ENCODE measurements around the gene PKN1. TPM values are rescaled to one million over a fixed set of nuclear protein-coding genes. Genes with fewer than 3 reads are reported as not detected.

Gene PKN1
- total RNA-seq, 1 experiment from 2014 or later, result 257 TPM

DNA sequence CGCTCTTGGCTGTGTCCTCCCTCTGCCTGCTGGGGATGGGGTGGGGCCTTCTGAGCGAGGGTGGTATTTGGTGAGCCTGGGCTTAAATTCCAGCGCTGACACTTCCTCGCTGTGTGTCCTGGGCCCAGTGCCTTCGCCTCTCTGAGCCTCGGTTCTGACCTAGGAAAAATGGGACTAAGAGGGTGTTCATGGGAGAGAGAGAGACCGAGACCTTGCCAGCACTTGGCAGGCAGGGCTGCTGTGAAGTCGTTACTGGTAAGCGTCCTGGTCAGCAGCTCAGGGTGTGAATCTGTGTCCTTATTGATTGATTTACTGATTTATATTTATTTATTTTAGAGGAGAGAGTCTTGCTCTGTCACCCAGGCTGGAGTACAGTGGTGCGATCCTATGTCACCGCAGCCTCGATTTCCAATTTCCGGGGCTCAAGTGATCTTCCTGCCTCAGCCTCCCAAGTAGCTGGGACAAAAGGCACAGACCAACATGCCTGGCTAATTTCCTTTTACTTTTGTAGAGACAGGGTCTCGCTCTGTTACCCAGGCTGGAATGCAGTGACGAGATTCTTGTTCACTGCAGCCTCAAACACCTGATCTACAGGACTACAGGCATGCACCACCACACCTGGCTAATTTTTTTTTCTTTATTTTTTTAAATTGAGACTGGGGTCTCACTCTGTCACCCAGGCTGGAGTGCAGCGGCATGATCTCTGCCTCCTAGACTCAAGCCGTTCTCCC lies 2.4 kb downstream of the PKN1 start:
- BruUV-seq (replicated peaks), result no TSS peak
- H3K9me2 ChIP-seq (ENCODE audit: insufficient read depth), result no peaks in the 10 kb centered on the region
- intact Hi-C loops (cut with micrococcal nuclease; ENCODE audit: unreplicated experiment), result loop anchor here (1.0 to 10.0 kb wide), 2 partner anchors 16 to 59 kb away; partner anchors contain the start of genes DDX39A and GIPC1
- H3K27me3 ChIP-seq (ENCODE audit: insufficient read depth, low read depth), result no peaks in the 10 kb centered on the region; the same call in 1 of the 2 replicates
- ChIA-PET POLR2A (ENCODE audit: unreplicated experiment) (interaction anchor here (0.6 to 0.9 kb wide), 4 partner anchors 29 to 1641 kb away, joined by 3 to 5 read pairs (median 4); partner anchors contain the start of gene ASF1B), CTCF (interaction anchor here (0.6 kb wide), 1 partner anchor 581 kb away, joined by 4 read pairs; no protein-coding TSS in a partner anchor)
- H3F3A ChIP-seq (ENCODE audit: insufficient read depth, low read depth), result peaks cover 33% of the 10 kb centered on the region
- H3K27ac ChIP-seq, result peak overlapping the region; percentile 51
- TF ChIP-seq, protein P1, sequence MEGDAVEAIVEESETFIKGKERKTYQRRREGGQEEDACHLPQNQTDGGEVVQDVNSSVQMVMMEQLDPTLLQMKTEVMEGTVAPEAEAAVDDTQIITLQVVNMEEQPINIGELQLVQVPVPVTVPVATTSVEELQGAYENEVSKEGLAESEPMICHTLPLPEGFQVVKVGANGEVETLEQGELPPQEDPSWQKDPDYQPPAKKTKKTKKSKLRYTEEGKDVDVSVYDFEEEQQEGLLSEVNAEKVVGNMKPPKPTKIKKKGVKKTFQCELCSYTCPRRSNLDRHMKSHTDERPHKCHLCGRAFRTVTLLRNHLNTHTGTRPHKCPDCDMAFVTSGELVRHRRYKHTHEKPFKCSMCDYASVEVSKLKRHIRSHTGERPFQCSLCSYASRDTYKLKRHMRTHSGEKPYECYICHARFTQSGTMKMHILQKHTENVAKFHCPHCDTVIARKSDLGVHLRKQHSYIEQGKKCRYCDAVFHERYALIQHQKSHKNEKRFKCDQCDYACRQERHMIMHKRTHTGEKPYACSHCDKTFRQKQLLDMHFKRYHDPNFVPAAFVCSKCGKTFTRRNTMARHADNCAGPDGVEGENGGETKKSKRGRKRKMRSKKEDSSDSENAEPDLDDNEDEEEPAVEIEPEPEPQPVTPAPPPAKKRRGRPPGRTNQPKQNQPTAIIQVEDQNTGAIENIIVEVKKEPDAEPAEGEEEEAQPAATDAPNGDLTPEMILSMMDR (conservative IDR thresholded peaks at IDR 0.05), result no peak
- TF ChIP-seq EZH2 (IDR thresholded peaks at IDR 0.05; ENCODE audit: low read depth), result no peak
- H2AFZ ChIP-seq, result no peak overlapping the region
- H3K36me3 ChIP-seq (ENCODE audit: low read depth), result no peaks in the 10 kb centered on the region
- H3K4me2 ChIP-seq, result peak overlapping the region; percentile 95
- peaks cover 66% of the 10 kb centered on the region for H3K79me2 ChIP-seq (ENCODE audit: low read depth)
- no peaks in the 10 kb centered on the region for H3K9me3 ChIP-seq (ENCODE audit: insufficient read depth, low read depth)
- DNase-seq, result no peak
- H4K20me1 ChIP-seq (ENCODE audit: insufficient read depth), result peaks cover 50% of the 10 kb centered on the region
- peaks cover 24% of the 10 kb centered on the region for H3K4me1 ChIP-seq (replicated peaks; ENCODE audit: insufficient read depth)
- peak overlapping the region; percentile 93; the same call in 1 of the 2 replicates for H3K4me3 ChIP-seq

DNA sequence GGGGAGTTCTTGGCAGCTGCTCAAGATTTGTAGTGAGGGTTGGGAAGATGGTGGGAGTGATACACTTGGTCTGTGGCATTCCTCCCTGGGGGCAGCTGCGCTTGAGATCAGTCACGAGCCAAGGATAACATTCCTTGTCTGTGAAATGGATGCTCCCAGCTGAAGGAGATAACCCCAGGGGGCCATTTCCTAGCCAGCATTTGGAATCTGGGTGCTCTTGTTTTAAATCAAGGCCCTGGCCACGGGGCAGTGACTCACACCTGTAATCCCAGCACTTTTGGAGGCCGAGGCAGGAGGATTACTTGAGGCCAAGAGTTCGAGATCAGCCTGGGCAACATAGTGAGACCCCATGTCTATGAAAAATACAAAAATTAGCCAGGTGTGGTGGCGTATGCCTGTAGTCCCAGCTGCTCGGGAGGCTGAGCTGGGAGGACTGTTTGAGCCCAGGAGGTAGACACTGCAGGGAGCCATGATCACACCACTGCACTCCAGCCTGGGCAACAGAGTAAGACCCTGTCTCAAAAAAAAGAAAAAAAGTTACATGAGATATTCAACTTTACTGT lies 4.6 kb downstream of the PKN1 start:
- peaks cover 21% of the 10 kb centered on the region for H3K4me1 ChIP-seq (replicated peaks; ENCODE audit: insufficient read depth)
- no peaks in the 10 kb centered on the region for H3K9me2 ChIP-seq (ENCODE audit: insufficient read depth)
- no peaks in the 10 kb centered on the region for H3K9me3 ChIP-seq (ENCODE audit: insufficient read depth, low read depth)
- no peak overlapping the region for H3K4me2 ChIP-seq
- peaks cover 52% of the 10 kb centered on the region for H4K20me1 ChIP-seq (ENCODE audit: insufficient read depth)
- ChIA-PET CTCF (interaction anchor here (0.7 kb wide), 1 partner anchor 38 kb away, joined by 3 read pairs; the partner anchor contains the start of gene PTGER1), POLR2A (ENCODE audit: unreplicated experiment) (interaction anchor here (0.6 kb wide), 1 partner anchor 28 kb away, joined by 3 read pairs; no protein-coding TSS in a partner anchor)
- peaks cover 22% of the 10 kb centered on the region for H3F3A ChIP-seq (ENCODE audit: insufficient read depth, low read depth)
- H3K36me3 ChIP-seq (ENCODE audit: low read depth), result peaks cover 7% of the 10 kb centered on the region
- DNase-seq, result no peak
- TF ChIP-seq EZH2 (IDR thresholded peaks at IDR 0.05; ENCODE audit: low read depth), result no peak
- TF ChIP-seq, protein P1 (conservative IDR thresholded peaks at IDR 0.05), result no peak
- intact Hi-C loops (cut with micrococcal nuclease; ENCODE audit: unreplicated experiment), result loop anchor here (10.0 kb wide), 1 partner anchor 57 kb away; the partner anchor contains the start of gene GIPC1
- H2AFZ ChIP-seq, result no peak overlapping the region
- no TSS peak for BruUV-seq (replicated peaks)
- peaks cover 68% of the 10 kb centered on the region for H3K79me2 ChIP-seq (ENCODE audit: low read depth)
- no peaks in the 10 kb centered on the region for H3K27me3 ChIP-seq (ENCODE audit: insufficient read depth, low read depth)
- H3K4me3 ChIP-seq, result no peak overlapping the region
- no peak overlapping the region for H3K27ac ChIP-seq

DNA sequence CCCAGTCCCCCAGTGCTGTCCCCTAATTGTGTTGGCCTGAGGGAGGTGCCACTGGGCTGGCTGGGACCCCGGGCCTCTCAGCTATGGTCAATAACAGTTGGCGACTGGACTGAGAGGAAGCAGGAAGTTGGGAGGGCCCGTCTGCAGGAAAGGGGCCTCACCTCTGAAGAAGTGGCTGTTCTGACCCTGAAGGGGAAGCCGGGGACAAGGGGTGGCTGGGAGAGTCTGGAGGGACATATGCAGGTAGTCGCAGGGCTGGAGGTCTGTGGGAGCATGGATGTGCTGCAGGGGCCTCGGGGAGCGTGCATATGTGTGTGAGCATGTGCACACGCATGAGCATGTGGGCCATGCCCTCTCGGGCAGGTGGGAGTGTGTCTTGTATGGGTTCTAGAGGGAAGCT lies 5.9 kb downstream of the PKN1 start:
- Histone ChIP-seq H3K4me2 (no peak overlapping the region), H3K9me2 (ENCODE audit: insufficient read depth) (no peaks in the 10 kb centered on the region), H2AFZ (no peak overlapping the region), H3K9me3 (ENCODE audit: insufficient read depth, low read depth) (no peaks in the 10 kb centered on the region), H3K4me1 (replicated peaks; ENCODE audit: insufficient read depth) (peaks cover 18% of the 10 kb centered on the region), H3K36me3 (ENCODE audit: low read depth) (peaks cover 18% of the 10 kb centered on the region), H4K20me1 (ENCODE audit: insufficient read depth) (peaks cover 52% of the 10 kb centered on the region), H3K27ac (no peak overlapping the region), H3K79me2 (ENCODE audit: low read depth) (peaks cover 62% of the 10 kb centered on the region), H3F3A (ENCODE audit: insufficient read depth, low read depth) (peaks cover 16% of the 10 kb centered on the region), H3K4me3 (no peak overlapping the region), H3K27me3 (ENCODE audit: insufficient read depth, low read depth) (no peaks in the 10 kb centered on the region)
- DNase-seq, result no peak
- BruUV-seq (replicated peaks), result no TSS peak
- ChIA-PET CTCF (no interaction called here), POLR2A (ENCODE audit: unreplicated experiment) (interaction anchor here (0.6 kb wide), 1 partner anchor 1664 kb away, joined by 4 read pairs; no protein-coding TSS in a partner anchor)
- no peak for TF ChIP-seq EZH2 (IDR thresholded peaks at IDR 0.05; ENCODE audit: low read depth)
- TF ChIP-seq, protein P1 (conservative IDR thresholded peaks at IDR 0.05), result no peak
- intact Hi-C loops (cut with micrococcal nuclease; ENCODE audit: unreplicated experiment), result loop anchor here (10.0 kb wide), 1 partner anchor 56 kb away; the partner anchor contains the start of gene GIPC1

All from PC-9 (cell line).